Spleen (tissue), 11 donors: ENCODE measurements around the gene TMEM220. TPM values are rescaled to one million over a fixed set of nuclear protein-coding genes. Genes with fewer than 3 reads are reported as not detected.

Experiments used
- DNase-seq: peaks from one replicate; pipeline ENCODE4 v3.0.0-alpha.2; 2020
- H3K27ac ChIP-seq, 8 donors: fragments of 200-600 bp; sonication (generic) in 7 of 8; 1 replicate in 4 of 8; 2 replicates in 4 of 8; pipeline versions ENCODE4 v1.5.0 to v1.8.0; 2016 to 2021; ENCODE audit warnings: inconsistent platforms in 4 of 8, mild to moderate bottlenecking in 4 of 8, moderate library complexity in 1 of 8
- H3K27me3 ChIP-seq, 7 donors: fragments of 200-600 bp; sonication (generic) in 6 of 7; replicated peaks in 1 of 7; 1 replicate in 4 of 7; 2 replicates in 3 of 7; pipeline versions ENCODE4 v1.5.0 to v1.8.0; 2016 to 2021; ENCODE audit warnings: inconsistent platforms in 3 of 7, mild to moderate bottlenecking in 1 of 7
- H3K36me3 ChIP-seq, 6 donors: fragments of 200-600 bp; sonication (generic) in 5 of 6; 1 replicate in 4 of 6; 2 replicates in 2 of 6; pipeline versions ENCODE4 v1.5.0 to v1.8.0; 2016 to 2021; ENCODE audit warnings: inconsistent platforms in 2 of 6
- H3K4me1 ChIP-seq, 6 donors: fragments of 200-600 bp; sonication (generic) in 5 of 6; 1 replicate in 3 of 6; 2 replicates in 3 of 6; pipeline versions ENCODE4 v1.5.0 to v1.8.0; 2016 to 2021; ENCODE audit warnings: inconsistent platforms in 3 of 6
- H3K4me3 ChIP-seq, 8 donors: fragments of 200-600 bp; sonication (generic) in 7 of 8; 1 replicate in 4 of 8; 2 replicates in 4 of 8; pipeline versions ENCODE4 v1.5.0 to v1.8.0; 2016 to 2021; ENCODE audit warnings: inconsistent platforms in 4 of 8, mild to moderate bottlenecking in 4 of 8, moderate library complexity in 2 of 8
- H3K9me3 ChIP-seq, 8 donors: fragments of 200-600 bp; sonication (generic) in 7 of 8; 1 replicate in 4 of 8; 2 replicates in 4 of 8; pipeline versions ENCODE4 v1.5.0 to v1.8.0; 2016 to 2021; ENCODE audit warnings: inconsistent platforms in 4 of 8
- CTCF ChIP-seq, 11 experiments: fragments of 200-600 bp in 7 of 11; fragments of 450-650 bp in 4 of 11; sonication (generic) in 4 of 11; IDR thresholded peaks in 8 of 11; conservative IDR thresholded peaks in 3 of 11; 1 replicate in 7 of 11; 2 replicates in 4 of 11; pipeline versions ENCODE4 v1.4.0 to v1.8.0; 2016 to 2021; ENCODE audit warnings: antibody characterized with exemption in 11 of 11, inconsistent platforms in 4 of 11, mild to moderate bottlenecking in 1 of 11
- POLR2A ChIP-seq, 3 donors: fragments of 450-650 bp; IDR thresholded peaks; one replicate each; pipeline ENCODE4 v1.5.1; 2017; ENCODE audit warnings: antibody characterized with exemption in 3 of 3, mild to moderate bottlenecking in 1 of 3
- POLR2AphosphoS5 ChIP-seq, 3 donors: sonication (generic); formaldehyde crosslinking; IDR thresholded peaks; one replicate each; pipeline ENCODE4 v1.5.1; 2017; ENCODE audit warnings: antibody characterized with exemption in 3 of 3
- WGBS, 5 donors: extraction: QIAGEN DNeasy Blood & Tissue Kit in 3 of 5; methylation state at CpG; one replicate each; pipeline versions ENCODE4 v1.1.5 to v1.1.7; 2013 to 2018; 5-methylcytosine and 5-hydroxymethylcytosine counted together
- intact Hi-C: fragments of 100-400 bp; cut with DNase I; formaldehyde crosslinking; loops from one replicate; pipeline ENCODE4 v1.15.0; 2023; ENCODE audit warnings: low total_unique reads
- polyA plus RNA-seq, 3 donors: library from polyadenylated mRNA; stranded (reverse); fragments of 200-250 nt; gene quantifications; one replicate each; pipeline ENCODE4 v1.2.1, GENCODE V29; 2013
- total RNA-seq, 7 donors: library from RNA; depleted of rRNA in 3 of 7; stranded (reverse); fragments of >200 nt in 3 of 7; fragmentation: NEBNext Ultra II Directional in 4 of 7; extraction: Animal tissue kit (Norgen Biotek cat#: 25700) in 4 of 7; gene quantifications; one replicate each; pipeline versions ENCODE4 v1.1.0 to v1.2.1, GENCODE V29; 2016 to 2021
- donor health status: healthy with polysubstance abuse.
- donor health status: DM: no; HTN: no; CAD: no; lungs with moderate emphysema.
- donor health status: DM: no; HTN: no; CAD: no.
- donor health status: Bipolar disorder and iron deficiency.
- donor health status: healthy.
- donor health status: DM: no; HTN: no; CAD: no.
- donor health status: DM: yes; HTN: yes; CAD: no.

TMEM220 gene
- total and polyA plus RNA-seq, 10 donors, result 3.6 to 12.1 (median 5.4) TPM

GRCh38 chr17:10673312-10673711 is 56.5 kb downstream of the TMEM220 start:
- intact Hi-C loops, result no loop called here

GRCh38 chr17:10668775-10669174 is 61.0 kb downstream of the TMEM220 start:
- WGBS, 5 donors, result 77 to 100% (median 95%) methylated on average over 1 of the region's 1 CpG
- Histone ChIP-seq H3K27me3 (no peaks in the 10 kb centered on the region), H3K36me3 (peaks cover 0 to 15% (median 0%) of the 10 kb centered on the region in 6 donors), H3K9me3 (no peaks in the 10 kb centered on the region), H3K4me3 (no peak overlapping the region), H3K4me1 (no peaks in the 10 kb centered on the region), H3K27ac (no peak overlapping the region)
- DNase-seq, result no peak
- TF ChIP-seq POLR2A (IDR thresholded peaks at IDR 0.05), result no peak
- no peak for TF ChIP-seq POLR2AphosphoS5 (IDR thresholded peaks at IDR 0.05)
- TF ChIP-seq CTCF (IDR thresholded peaks at IDR 0.05 in 8 of 11, conservative IDR thresholded peaks at IDR 0.05 in 3 of 11), result no peak
- intact Hi-C loops, result no loop called here

More at GRCh38 chr17:10673312-10673711, 56.5 kb downstream of the TMEM220 start:
- Histone ChIP-seq H3K4me3 (no peak overlapping the region), H3K36me3 (peaks cover 0 to 61% (median 30%) of the 10 kb centered on the region in 6 donors), H3K27me3 (no peaks in the 10 kb centered on the region), H3K27ac (no peak overlapping the region), H3K4me1 (no peaks in the 10 kb centered on the region), H3K9me3 (no peaks in the 10 kb centered on the region)
- WGBS, 5 donors, result 94 to 98% (median 95%) methylated on average over 12 of the region's 12 CpGs
- TF ChIP-seq CTCF (IDR thresholded peaks at IDR 0.05 in 8 of 11, conservative IDR thresholded peaks at IDR 0.05 in 3 of 11) (no peak), POLR2AphosphoS5 (IDR thresholded peaks at IDR 0.05) (no peak), POLR2A (IDR thresholded peaks at IDR 0.05) (no peak)
- no peak for DNase-seq

GRCh38 chr17:10666906-10667305 is 62.9 kb downstream of the TMEM220 start:
- Histone ChIP-seq H3K27me3 (no peaks in the 10 kb centered on the region), H3K9me3 (no peaks in the 10 kb centered on the region), H3K4me3 (no peak overlapping the region), H3K4me1 (no peaks in the 10 kb centered on the region), H3K36me3 (peaks cover 0 to 15% (median 0%) of the 10 kb centered on the region in 6 donors), H3K27ac (no peak overlapping the region)
- intact Hi-C loops, result no loop called here
- no peak for TF ChIP-seq POLR2AphosphoS5 (IDR thresholded peaks at IDR 0.05)
- WGBS, 5 donors, result 70 to 93% (median 81%) methylated on average over 5 of the region's 5 CpGs
- no peak for DNase-seq

GRCh38 chr17:10664571-10664970 is 65.3 kb downstream of the TMEM220 start:
- DNase-seq, result no peak
- Histone ChIP-seq H3K36me3 (peaks cover 0 to 37% (median 4%) of the 10 kb centered on the region in 6 donors), H3K9me3 (no peaks in the 10 kb centered on the region), H3K4me3 (no peak overlapping the region), H3K27ac (no peak overlapping the region), H3K4me1 (no peaks in the 10 kb centered on the region), H3K27me3 (no peaks in the 10 kb centered on the region)
- WGBS, 5 donors, result 91 to 96% (median 95%) methylated on average over 9 of the region's 9 CpGs
- no peak for TF ChIP-seq POLR2AphosphoS5 (IDR thresholded peaks at IDR 0.05)
- no peak for TF ChIP-seq POLR2A (IDR thresholded peaks at IDR 0.05)
- no peak for TF ChIP-seq CTCF (IDR thresholded peaks at IDR 0.05 in 8 of 11, conservative IDR thresholded peaks at IDR 0.05 in 3 of 11)
- intact Hi-C loops, result no loop called here

Other genes with a start within 250 kb of the TMEM220 start
- under 1 TPM in 1 of 7 donors, not detected in 6; 0.03 TPM for gene MYH1, start 211.5 kb downstream of the TMEM220 start, total RNA-seq
- gene MYH1, start 211.5 kb downstream of the TMEM220 start, polyA plus RNA-seq, result under 1 TPM in 2 of 3 donors, not detected in 1; 0.06 to 0.09 TPM
- gene MYH2, start 180.4 kb downstream of the TMEM220 start, total RNA-seq, result not detected
- under 1 TPM in 2 of 3 donors, not detected in 1; 0.03 to 0.11 TPM for gene MYH2, start 180.4 kb downstream of the TMEM220 start, polyA plus RNA-seq
- gene MYH3, start 72.7 kb downstream of the TMEM220 start, total RNA-seq, result 1 to 10 TPM; 2.2 to 6.0 (median 3.1) TPM
- 1 to 10 TPM; 4.9 to 9.0 (median 8.0) TPM for gene MYH3, start 72.7 kb downstream of the TMEM220 start, polyA plus RNA-seq
- gene SCO1, start 32.5 kb downstream of the TMEM220 start, total RNA-seq, result 10 to 100 TPM; 10.8 to 31.1 (median 22.4) TPM
- 1 to 10 TPM; 5.4 to 10.0 (median 8.3) TPM for gene SCO1, start 32.5 kb downstream of the TMEM220 start, polyA plus RNA-seq
- gene ADPRM, start 32.4 kb downstream of the TMEM220 start, total RNA-seq, result 10 to 100 TPM; 11.5 to 36.0 (median 16.8) TPM
- gene ADPRM, start 32.4 kb downstream of the TMEM220 start, polyA plus RNA-seq, result 10 to 100 TPM; 14.5 to 23.3 (median 14.8) TPM
- gene TMEM238L, start 74.1 kb upstream of the TMEM220 start, total RNA-seq, result not detected
- not detected for gene TMEM238L, start 74.1 kb upstream of the TMEM220 start, polyA plus RNA-seq
- gene PIRT, start 108.1 kb upstream of the TMEM220 start, total RNA-seq, result not detected
- gene PIRT, start 108.1 kb upstream of the TMEM220 start, polyA plus RNA-seq, result under 1 TPM in 1 of 3 donors, not detected in 2; 0.02 TPM